Measurements from ENCODE around the gene CACNA2D3. TPM values are rescaled to one million over a fixed set of nuclear protein-coding genes. Genes with fewer than 3 reads are reported as not detected.
"Not testable (repeated sequence)": the region's sequence is repeated elsewhere in the genome, so short reads cannot be mapped to it uniquely, and the experiment has no call there.

CACNA2D3 gene
- total RNA-seq, 1 donor from 2014 or later, result 7.0 TPM

GRCh38 chr3:55111906-55112305, 989.6 kb downstream of the CACNA2D3 start:
- ATAC-seq, result not testable (repeated sequence)

GRCh38 chr3:55118451-55118850, 996.1 kb downstream of the CACNA2D3 start:
- no peak for ATAC-seq

GRCh38 chr3:55119268-55119667, 996.9 kb downstream of the CACNA2D3 start:
- ATAC-seq, result no peak

- no peak for ATAC-seq
These were observed 1000.0 kb downstream of the CACNA2D3 start for GRCh38 chr3:55122312-55122711.

Other genes starting within 250 kb of the CACNA2D3 start
- 17.1 TPM for gene ACTR8, start 240.4 kb upstream of the CACNA2D3 start, total RNA-seq
- gene SELENOK, start 230.7 kb upstream of the CACNA2D3 start, total RNA-seq, result 23.7 TPM